GM12873 (cell line): ENCODE results near the gene TXNRD1.

Experiments
- CTCF ChIP-seq: IDR thresholded peaks from 2 replicates; pipeline ENCODE4 v1.5.1; 2012; ENCODE audit warnings: low read depth, mild to moderate bottlenecking, moderate library complexity, low read length, control low read depth; ENCODE audit not compliant: insufficient read depth; ENCODE audit errors: missing control alignments

Gene TXNRD1

GRCh38 chr12:104347374-104348075, 131.9 kb downstream of the TXNRD1 start:
- TF ChIP-seq CTCF: no peak

- TF ChIP-seq CTCF: no peak
Observed at GRCh38 chr12:104348283-104348993, 132.9 kb downstream of the TXNRD1 start.

GRCh38 chr12:104348994-104349494, 133.5 kb downstream of the TXNRD1 start:
- TF ChIP-seq CTCF: no peak

GRCh38 chr12:104350211-104351056, 134.9 kb downstream of the TXNRD1 start:
- no peak for TF ChIP-seq CTCF

GRCh38 chr12:104351057-104351983, 135.7 kb downstream of the TXNRD1 start:
- no peak for TF ChIP-seq CTCF

GRCh38 chr12:104352106-104352713, 136.6 kb downstream of the TXNRD1 start:
- TF ChIP-seq CTCF: no peak
